NK-92 (cell line): ENCODE measurements around the gene SPATS2.
"Not testable (repeated sequence)": the region's sequence is repeated elsewhere in the genome, so short reads cannot be mapped to it uniquely, and the experiment has no call there.

Source experiments
- DNase-seq: peaks from one replicate; lab custom pipeline; 2025; ENCODE audit not compliant: unreplicated experiment; lab: John Stamatoyannopoulos, UW

The SPATS2 gene

GRCh38 chr12:49367381-49368239 lies at the start of gene SPATS2:
SPATS2 (plus strand) TSS chr12:49367462; CDS start chr12:49461013, 93,551 bp downstream.
- no peak for DNase-seq

DNA sequence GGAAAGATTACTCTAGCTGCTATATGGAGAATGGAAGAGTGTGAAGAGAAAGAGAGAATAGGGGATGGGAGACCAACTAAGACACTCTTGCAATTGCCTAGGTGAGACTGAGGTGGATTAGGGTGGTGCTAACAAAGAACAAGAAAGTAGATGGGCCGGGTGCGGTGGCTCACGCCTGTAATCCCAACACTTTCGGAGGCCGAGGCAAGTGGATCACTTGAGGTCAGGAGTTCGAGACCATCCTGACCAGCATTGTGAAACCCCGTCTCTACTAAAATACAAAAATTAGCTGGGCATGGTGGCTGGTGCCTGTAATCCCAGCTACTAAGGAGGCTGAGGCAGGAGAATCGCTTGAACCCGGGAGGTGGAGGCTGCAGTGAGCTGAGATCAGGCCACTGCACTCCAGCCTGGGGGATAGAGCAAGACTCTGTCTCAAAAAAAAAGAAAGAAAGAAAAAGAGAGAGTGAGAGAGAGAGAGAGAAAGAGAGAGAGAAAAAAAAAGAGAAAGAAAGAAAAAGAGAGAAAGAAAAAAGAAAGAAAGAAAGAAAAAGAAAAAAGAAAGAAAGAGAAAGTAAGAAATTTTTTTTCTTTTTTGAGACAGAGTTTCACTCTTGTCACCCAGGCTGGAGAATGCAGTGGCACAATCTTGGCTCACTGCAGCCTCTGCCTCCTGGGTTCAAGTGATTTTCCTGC lies 46.7 kb upstream of the SPATS2 start:
- DNase-seq: not testable (repeated sequence)

DNA sequence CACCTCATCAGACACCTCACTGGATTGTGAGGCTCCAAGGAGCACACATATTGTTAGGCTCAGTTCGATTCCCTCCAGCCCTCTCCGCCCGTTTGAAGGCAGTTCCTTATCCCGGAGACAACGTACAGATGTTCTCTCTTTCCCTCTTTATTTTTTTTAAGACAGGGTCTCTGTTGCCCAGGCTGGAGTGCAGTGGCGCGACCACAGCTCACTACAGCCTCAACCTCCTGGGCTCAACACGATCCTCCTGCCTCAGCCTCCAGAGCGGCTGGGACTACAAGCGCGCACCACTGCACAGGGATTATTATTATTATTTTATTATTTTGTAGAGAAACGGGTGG lies 44.9 kb upstream of the SPATS2 start:
- no peak for DNase-seq

GRCh38 chr12:49322708-49323523 lies 44.3 kb upstream of the SPATS2 start, which contains the start of gene TROAP:
TROAP (plus strand) TSS chr12:49323255; CDS start chr12:49323609, 354 bp downstream.
- DNase-seq: peak; percentile 64

DNA sequence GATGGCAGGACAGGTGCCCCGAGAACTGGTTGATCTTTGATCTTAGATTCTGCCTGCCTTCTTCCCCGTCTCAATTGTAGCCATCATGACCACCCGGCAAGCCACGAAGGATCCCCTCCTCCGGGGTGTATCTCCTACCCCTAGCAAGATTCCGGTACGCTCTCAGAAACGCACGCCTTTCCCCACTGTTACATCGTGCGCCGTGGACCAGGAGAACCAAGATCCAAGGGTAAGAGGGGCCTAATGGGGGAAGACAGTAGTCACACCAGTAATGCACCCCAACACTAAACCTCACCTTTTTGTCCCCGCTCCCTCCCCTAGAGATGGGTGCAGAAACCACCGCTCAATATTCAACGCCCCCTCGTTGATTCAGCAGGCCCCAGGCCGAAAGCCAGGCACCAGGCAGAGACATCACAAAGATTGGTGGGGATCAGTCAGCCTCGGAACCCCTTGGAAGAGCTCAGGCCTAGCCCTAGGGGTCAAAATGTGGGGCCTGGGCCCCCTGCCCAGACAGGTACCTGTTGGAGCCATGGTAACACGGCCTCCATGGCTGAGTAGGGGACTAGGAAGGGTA lies 43.7 kb upstream of the SPATS2 start:
- no peak for DNase-seq

- no peak for DNase-seq
Measured at GRCh38 chr12:49325606-49326005, 41.7 kb upstream of the SPATS2 start.

DNA sequence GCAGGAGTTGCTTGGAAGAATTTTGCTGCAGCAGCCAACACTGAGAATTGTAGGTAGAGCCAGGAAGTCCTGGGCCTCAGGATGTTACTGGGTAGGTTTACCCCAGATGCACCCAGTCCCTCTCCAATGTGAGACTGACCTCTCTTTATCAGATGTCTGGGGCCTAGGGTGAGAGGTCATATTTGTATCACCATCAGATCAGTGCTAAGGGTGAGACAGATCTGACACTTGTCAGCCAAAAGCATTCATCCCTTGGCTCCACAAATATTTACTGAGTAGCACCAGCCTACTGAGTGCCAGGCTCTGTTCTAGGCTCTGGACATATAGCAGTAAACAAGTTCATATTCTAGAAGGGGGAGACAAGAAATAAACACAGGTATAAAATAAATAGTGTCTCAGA lies 39.9 kb upstream of the SPATS2 start:
- no peak for DNase-seq

DNA sequence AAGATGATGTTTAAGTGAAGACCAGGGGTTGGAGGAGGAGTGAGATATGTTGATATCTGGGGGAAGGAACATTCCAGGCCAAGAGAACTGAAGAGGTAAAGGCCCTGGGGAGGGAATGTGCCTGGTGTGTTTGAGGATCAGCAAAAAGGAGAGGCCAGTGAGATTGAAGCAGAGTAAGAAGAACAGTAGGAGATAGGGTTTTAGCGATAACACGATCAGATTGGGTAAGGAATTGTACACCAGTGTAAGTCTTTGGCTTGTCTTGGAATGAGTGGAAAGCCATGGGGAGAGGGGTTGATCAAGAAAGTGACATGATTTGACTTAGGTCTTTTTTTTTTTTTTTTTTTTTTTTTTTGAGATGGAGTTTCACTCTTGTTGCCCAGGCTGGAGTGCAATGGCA lies 39.4 kb upstream of the SPATS2 start:
- DNase-seq: no peak

DNA sequence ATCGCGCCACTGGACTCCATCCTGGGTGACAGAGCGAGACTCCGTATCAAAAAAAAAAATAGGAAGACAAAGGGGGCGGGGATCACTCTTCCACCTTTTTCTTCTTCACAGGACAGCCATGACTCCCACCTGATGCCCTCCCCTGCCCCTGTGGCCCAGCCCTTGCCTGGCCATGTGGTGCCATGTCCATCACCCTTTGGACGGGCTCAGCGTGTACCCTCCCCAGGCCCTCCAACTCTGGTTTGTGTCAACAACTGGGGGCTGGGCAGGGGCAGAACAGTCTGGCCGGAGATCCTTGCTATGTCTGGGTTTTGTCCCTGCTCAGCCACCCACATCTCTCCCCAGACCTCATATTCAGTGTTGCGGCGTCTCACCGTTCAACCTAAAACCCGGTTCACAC lies 38.4 kb upstream of the SPATS2 start:
- no peak for DNase-seq

DNA sequence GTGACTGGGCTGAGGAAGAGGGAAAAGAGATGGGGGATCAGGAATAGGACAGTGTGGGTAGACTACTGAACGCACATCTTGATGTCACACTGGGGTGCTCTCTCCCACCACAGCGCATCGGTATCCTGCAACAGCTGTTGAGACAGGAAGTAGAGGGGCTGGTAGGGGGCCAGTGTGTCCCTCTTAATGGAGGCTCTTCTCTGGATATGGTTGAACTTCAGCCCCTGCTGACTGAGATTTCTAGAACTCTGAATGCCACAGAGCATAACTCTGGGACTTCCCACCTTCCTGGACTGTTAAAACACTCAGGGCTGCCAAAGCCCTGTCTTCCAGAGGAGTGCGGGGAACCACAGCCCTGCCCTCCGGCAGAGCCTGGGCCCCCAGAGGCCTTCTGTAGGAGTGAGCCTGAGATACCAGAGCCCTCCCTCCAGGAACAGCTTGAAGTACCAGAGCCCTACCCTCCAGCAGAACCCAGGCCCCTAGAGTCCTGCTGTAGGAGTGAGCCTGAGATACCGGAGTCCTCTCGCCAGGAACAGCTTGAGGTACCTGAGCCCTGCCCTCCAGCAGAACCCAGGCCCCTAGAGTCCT lies 37.1 kb upstream of the SPATS2 start:
- DNase-seq: no peak

DNA sequence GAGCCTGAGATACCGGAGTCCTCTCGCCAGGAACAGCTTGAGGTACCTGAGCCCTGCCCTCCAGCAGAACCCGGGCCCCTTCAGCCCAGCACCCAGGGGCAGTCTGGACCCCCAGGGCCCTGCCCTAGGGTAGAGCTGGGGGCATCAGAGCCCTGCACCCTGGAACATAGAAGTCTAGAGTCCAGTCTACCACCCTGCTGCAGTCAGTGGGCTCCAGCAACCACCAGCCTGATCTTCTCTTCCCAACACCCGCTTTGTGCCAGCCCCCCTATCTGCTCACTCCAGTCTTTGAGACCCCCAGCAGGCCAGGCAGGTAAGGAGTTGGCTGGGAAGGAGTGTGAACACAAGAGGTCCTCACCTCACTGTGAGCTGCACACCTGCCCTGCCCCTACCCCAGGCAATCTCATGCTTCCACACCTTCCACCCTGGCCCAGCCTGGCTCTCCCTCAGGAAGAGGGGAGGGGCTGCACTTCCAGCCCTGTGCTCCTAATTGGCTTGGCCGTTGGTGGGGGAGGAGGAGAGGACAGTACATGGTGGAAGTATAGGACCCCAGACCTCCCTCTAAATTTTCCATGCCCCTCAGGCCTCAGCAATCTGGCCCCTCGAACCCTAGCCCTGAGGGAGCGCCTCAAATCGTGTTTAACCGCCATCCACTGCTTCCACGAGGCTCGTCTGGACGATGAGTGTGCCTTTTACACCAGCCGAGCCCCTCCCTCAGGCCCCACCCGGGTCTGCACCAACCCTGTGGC lies 36.5 kb upstream of the SPATS2 start:
- DNase-seq: no peak

DNA sequence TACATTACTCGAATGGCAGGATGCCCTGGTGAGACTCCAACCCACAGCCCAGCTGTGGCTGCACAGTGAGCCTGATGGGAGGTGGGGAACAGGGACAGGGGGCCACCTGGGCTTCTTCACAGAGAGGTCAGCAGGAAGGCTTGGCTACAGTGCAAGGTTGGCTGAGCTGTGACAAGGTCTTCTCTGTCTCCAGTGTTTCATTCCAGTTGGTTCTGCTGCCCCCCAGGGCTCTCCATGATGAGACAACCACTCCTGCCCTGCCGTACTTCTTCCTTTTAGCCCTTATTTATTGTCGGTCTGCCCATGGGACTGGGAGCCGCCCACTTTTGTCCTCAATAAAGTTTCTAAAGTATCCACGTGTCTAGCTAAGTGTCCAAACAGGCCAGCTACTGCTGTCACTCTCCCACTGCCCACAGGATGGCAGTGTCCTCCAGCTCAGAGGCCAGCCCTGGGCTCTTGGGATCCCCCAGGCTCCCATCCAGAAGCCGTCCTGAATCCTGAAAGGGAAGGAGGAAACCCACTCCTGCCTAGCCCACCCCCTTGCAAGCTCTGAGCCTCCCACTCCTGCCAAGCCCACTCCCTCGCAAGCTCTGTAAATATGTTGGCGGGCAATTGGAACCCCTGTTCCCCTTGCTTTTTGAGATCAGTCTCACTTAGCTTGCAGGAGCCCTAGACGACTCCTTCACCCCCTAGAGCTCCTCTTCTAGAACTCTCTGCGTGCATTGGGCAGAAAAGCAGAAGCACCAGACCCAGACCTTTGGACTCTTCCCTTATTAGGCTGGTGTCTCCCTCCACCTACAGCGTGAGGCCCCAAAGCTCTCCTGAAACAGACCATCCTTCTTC lies 35.7 kb upstream of the SPATS2 start:
- no peak for DNase-seq

GRCh38 chr12:49332441-49332861 lies 34.8 kb upstream of the SPATS2 start:
- DNase-seq: no peak

- no peak for DNase-seq
Measured at GRCh38 chr12:49332891-49333371, 34.3 kb upstream of the SPATS2 start.

DNA sequence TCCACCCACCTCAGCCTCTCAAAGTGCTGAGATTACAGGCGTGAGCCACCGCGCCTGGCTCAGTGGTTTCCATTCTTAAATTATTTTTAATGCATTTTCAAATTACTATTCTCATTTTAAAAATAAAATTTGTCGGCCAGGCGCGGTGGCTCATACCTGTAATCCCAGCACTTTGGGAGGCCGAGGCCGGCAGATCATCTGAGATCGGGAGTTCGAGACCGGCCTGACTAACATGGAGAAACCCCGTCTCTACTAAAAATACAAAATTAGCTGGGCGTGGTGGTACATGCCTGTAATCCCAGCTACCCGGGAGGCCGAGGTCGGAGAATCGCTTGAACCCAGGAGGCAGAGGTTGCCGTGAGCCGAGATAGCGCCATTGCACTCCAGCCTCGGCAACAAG lies 33.5 kb upstream of the SPATS2 start:
- not testable (repeated sequence) for DNase-seq

GRCh38 chr12:49334226-49334625 lies 33.0 kb upstream of the SPATS2 start:
- no peak for DNase-seq

DNA sequence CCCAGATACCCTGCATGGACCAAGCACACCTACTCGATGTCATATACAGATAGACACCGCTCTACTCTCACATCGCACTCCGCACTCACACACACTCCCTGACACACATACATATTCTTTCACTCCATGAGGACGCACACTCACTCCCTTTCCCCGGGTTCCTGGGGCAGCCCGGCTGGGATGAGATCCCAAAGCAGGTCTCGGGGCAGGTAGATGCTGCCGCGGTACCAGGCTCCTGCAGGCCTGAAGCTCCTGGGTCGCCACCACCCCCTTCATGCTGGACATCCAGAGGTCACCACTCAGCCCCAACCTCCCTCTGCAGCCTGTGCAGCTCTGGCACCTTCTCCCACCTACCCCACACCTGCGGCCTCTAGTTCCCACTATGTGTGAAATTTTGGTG lies 32.6 kb upstream of the SPATS2 start:
- DNase-seq: no peak

DNA sequence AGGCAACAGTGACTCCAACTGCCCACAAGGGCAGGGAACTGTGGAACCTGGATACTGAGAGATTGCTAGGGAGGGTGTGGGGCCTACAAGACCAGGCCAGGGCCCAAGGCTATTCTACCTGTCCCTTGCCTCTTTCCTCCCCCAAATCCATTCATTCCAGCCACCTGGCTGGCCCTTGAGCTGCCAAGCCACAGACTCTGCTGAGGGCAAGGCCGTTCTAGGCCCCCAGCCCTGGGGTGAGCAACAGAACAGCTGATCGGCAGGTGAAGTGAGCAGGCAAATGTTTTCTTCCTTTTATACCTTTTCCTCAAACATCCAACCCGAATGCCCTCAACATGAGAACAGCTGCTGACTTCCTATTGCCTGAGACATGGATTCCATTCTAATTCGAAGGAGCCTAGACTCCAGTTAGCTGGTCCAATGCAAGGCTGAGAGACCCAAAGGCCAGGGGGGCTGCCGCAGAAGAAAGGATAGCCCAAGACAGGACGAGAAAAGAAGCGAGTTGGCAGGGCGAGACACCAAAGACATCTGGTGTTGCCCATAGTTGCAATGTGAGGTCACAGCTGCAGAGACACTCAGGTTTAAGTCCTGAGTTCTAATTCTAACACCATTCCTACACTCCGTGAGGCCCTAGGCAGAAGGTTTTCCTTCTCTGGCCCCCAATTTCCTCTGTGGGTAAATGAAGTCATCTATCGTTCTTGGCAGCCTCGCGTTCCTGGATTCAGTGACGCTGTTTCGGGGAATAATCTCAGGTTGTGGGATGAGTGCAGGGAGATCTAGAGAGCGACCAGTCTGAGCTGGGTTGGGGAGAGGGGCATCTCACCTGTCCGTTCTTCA lies 31.9 kb upstream of the SPATS2 start:
- no peak for DNase-seq
